ENCODE data around the gene PTPN23. TPM values are rescaled to one million over a fixed set of nuclear protein-coding genes. Genes with fewer than 3 reads are reported as not detected.

Gene PTPN23, protein sequence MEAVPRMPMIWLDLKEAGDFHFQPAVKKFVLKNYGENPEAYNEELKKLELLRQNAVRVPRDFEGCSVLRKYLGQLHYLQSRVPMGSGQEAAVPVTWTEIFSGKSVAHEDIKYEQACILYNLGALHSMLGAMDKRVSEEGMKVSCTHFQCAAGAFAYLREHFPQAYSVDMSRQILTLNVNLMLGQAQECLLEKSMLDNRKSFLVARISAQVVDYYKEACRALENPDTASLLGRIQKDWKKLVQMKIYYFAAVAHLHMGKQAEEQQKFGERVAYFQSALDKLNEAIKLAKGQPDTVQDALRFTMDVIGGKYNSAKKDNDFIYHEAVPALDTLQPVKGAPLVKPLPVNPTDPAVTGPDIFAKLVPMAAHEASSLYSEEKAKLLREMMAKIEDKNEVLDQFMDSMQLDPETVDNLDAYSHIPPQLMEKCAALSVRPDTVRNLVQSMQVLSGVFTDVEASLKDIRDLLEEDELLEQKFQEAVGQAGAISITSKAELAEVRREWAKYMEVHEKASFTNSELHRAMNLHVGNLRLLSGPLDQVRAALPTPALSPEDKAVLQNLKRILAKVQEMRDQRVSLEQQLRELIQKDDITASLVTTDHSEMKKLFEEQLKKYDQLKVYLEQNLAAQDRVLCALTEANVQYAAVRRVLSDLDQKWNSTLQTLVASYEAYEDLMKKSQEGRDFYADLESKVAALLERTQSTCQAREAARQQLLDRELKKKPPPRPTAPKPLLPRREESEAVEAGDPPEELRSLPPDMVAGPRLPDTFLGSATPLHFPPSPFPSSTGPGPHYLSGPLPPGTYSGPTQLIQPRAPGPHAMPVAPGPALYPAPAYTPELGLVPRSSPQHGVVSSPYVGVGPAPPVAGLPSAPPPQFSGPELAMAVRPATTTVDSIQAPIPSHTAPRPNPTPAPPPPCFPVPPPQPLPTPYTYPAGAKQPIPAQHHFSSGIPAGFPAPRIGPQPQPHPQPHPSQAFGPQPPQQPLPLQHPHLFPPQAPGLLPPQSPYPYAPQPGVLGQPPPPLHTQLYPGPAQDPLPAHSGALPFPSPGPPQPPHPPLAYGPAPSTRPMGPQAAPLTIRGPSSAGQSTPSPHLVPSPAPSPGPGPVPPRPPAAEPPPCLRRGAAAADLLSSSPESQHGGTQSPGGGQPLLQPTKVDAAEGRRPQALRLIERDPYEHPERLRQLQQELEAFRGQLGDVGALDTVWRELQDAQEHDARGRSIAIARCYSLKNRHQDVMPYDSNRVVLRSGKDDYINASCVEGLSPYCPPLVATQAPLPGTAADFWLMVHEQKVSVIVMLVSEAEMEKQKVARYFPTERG (N-terminal part only)
- 13.6 and 15.5 TPM in 2 replicates for total RNA-seq (2014; rRNA removed; shearing (Covaris generic))
- total RNA-seq (2022), result 40.0 and 41.1 TPM in 2 replicates
- percentile 59 among the genes with signal in this experiment for Bru-seq, nascent RNA
- percentile 67 among the genes with signal in this experiment for BruChase-seq, experiment 1, labeled RNA remaining after a 6-hour chase
- percentile 66 among the genes with signal in this experiment for BruChase-seq, experiment 2, labeled RNA remaining after a 2-hour chase
- long read RNA-seq, partial matches to known transcripts, result 9 of 10 reads
- long read RNA-seq, other reads (novel, unspliced or antisense), result 1 of 10 reads

- intact Hi-C loops (cut with micrococcal nuclease; ENCODE audit: unreplicated experiment), result loop anchor here (5.0 kb wide), 3 partner anchors 218 to 453 kb away; partner anchors contain the start of gene SETD2
- TSS peak; percentile 85 for BruUV-seq (replicated peaks)
- peaks cover 50% of the 10 kb centered on the region for H3K79me2 ChIP-seq (ENCODE audit: insufficient read depth, low read depth, low read length)
Observed at GRCh38 chr3:47380601-47381316, at the start of gene PTPN23. PTPN23 (plus strand) TSS chr3:47381021; CDS start chr3:47381097, 76 bp downstream.

DNA sequence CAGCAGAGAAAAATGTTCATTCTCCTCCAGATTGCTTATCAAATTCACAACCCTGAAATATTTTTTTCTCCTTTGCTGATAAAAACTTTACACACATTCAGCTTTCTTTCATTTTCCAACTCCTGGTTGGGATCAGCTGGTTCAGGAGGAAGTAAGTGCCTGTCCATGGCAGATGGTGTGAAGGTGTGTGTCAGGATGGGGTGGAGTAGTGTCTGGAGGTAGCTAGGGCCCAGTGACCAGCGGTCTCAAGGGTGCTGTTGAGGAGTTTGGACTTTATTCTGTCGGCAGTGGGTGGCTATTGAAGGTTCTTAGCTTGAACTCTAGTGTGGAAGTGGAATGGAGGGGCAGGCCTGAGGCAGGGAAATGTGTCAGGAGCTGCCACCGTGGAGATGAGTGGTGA, 46.9 kb upstream of the PTPN23 start:
- H3K9me2 ChIP-seq (ENCODE audit: insufficient read depth, low read length), result no peaks in the 10 kb centered on the region
- no peak overlapping the region for H2AFZ ChIP-seq (ENCODE audit: low read length)
- no peaks in the 10 kb centered on the region for H3K9me3 ChIP-seq (ENCODE audit: low read length)
- H3K4me1 ChIP-seq (ENCODE audit: insufficient read depth, low read length, poor library complexity, severe bottlenecking), result no peaks in the 10 kb centered on the region
- no peak for DNase-seq (ENCODE audit: low spot score)
- CTCF ChIA-PET (ENCODE audit: unreplicated experiment), result interaction anchor here (0.7 kb wide), 1 partner anchor 38 kb away, joined by 3 read pairs; no protein-coding TSS in a partner anchor
- POLR2A ChIA-PET, result interaction anchor here (1.6 kb wide), 1 partner anchor 13 kb away, joined by 5 read pairs; no protein-coding TSS in a partner anchor
- H3K79me2 ChIP-seq (ENCODE audit: insufficient read depth, low read depth, low read length), result no peaks in the 10 kb centered on the region
- no peak overlapping the region for H3K4me3 ChIP-seq (ENCODE audit: low read depth, low read length, poor library complexity, severe bottlenecking)
- TF ChIP-seq EZH2phosphoT487 (IDR thresholded peaks at IDR 0.05; ENCODE audit: borderline replicate concordance, low read depth, low read length), result no peak
- TF ChIP-seq, protein P1, sequence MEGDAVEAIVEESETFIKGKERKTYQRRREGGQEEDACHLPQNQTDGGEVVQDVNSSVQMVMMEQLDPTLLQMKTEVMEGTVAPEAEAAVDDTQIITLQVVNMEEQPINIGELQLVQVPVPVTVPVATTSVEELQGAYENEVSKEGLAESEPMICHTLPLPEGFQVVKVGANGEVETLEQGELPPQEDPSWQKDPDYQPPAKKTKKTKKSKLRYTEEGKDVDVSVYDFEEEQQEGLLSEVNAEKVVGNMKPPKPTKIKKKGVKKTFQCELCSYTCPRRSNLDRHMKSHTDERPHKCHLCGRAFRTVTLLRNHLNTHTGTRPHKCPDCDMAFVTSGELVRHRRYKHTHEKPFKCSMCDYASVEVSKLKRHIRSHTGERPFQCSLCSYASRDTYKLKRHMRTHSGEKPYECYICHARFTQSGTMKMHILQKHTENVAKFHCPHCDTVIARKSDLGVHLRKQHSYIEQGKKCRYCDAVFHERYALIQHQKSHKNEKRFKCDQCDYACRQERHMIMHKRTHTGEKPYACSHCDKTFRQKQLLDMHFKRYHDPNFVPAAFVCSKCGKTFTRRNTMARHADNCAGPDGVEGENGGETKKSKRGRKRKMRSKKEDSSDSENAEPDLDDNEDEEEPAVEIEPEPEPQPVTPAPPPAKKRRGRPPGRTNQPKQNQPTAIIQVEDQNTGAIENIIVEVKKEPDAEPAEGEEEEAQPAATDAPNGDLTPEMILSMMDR (conservative IDR thresholded peaks at IDR 0.05; ENCODE audit: low read length), result no peak
- H3K36me3 ChIP-seq (ENCODE audit: insufficient read depth, low read length), result peaks cover 93% of the 10 kb centered on the region
- H3K27ac ChIP-seq (ENCODE audit: low read depth, low read length, poor library complexity, severe bottlenecking), result no peak overlapping the region
- intact Hi-C loops (cut with micrococcal nuclease; ENCODE audit: unreplicated experiment), result no loop called here
- no peak overlapping the region for H3K4me2 ChIP-seq (ENCODE audit: low read length)
- BruUV-seq (replicated peaks), result no TSS peak
- H4K20me1 ChIP-seq (ENCODE audit: insufficient read depth, low read length), result no peaks in the 10 kb centered on the region

More at GRCh38 chr3:47380601-47381316, at the start of gene PTPN23:
- peak; percentile 99 for DNase-seq (ENCODE audit: low spot score)
- H4K20me1 ChIP-seq (ENCODE audit: insufficient read depth, low read length), result peaks cover 10% of the 10 kb centered on the region
- peak within 1 kb of the TSS; percentile 63 for H3K27ac ChIP-seq (ENCODE audit: low read depth, low read length, poor library complexity, severe bottlenecking)
- POLR2A ChIA-PET, result interaction anchor here (0.6 to 1.3 kb wide), 11 partner anchors 9 to 521 kb away, joined by 3 to 7 read pairs (median 3); partner anchors contain the start of genes SCAP and SETD2
- no peaks in the 10 kb centered on the region for H3K9me2 ChIP-seq (ENCODE audit: insufficient read depth, low read length)
- H3K36me3 ChIP-seq (ENCODE audit: insufficient read depth, low read length), result peaks cover 14% of the 10 kb centered on the region; the same call in 1 of the 2 replicates
- H2AFZ ChIP-seq (ENCODE audit: low read length), result peak within 1 kb of the TSS; percentile 67
- peak within 1 kb of the TSS; percentile 91 for H3K4me2 ChIP-seq (ENCODE audit: low read length)
- no peaks in the 10 kb centered on the region for H3K9me3 ChIP-seq (ENCODE audit: low read length)
- CTCF ChIA-PET (ENCODE audit: unreplicated experiment), result interaction anchor here (0.6 to 1.7 kb wide), 4 partner anchors 41 to 418 kb away, joined by 3 to 4 read pairs (median 4); no protein-coding TSS in a partner anchor
- TF ChIP-seq, protein P1 (conservative IDR thresholded peaks at IDR 0.05; ENCODE audit: low read length), result no peak
- H3K4me1 ChIP-seq (ENCODE audit: insufficient read depth, low read length, poor library complexity, severe bottlenecking), result peaks cover 35% of the 10 kb centered on the region
- peak within 1 kb of the TSS; percentile 75 for H3K4me3 ChIP-seq (ENCODE audit: low read depth, low read length, poor library complexity, severe bottlenecking)
